HepG2 (cell line): Measurements from ENCODE around the gene ETNK1. TPM values are rescaled to one million over a fixed set of nuclear protein-coding genes. Genes with fewer than 3 reads are reported as not detected.

Source experiments
- ATAC-seq: fragments of 200-7000 bp; cut with Tn5 transposase; 3 replicates; pipeline ENCODE4 v1.9.1; 2020; ENCODE audit warnings: mild to moderate bottlenecking, moderate library complexity
- BruUV-seq: library from RNA; stranded (reverse); fragments of 400-500 nt; replicated peaks from 2 replicates; lab custom pipeline; 2021; lab: Mats Ljungman, UMichigan
- CTCF ChIA-PET: fragments of 300-600 bp; formaldehyde crosslinking; extraction: SDS; loops from one replicate; lab custom pipeline; 2021; ENCODE audit warnings: low total read pairs, inconsistent platforms, low intra/inter-chr PET ratio; lab: Yijun Ruan, JAX
- POLR2A ChIA-PET: fragments of 350-600 bp; sonication (Branson Sonifier 250); formaldehyde crosslinking; loops from one replicate; lab custom pipeline; 2020; ENCODE audit warnings: antibody characterized with exemption, inconsistent platforms; lab: Yijun Ruan, JAX
- DNase-seq: peaks from one replicate; pipeline ENCODE4 v3.0.0-alpha.2; 2015; ENCODE audit warnings: low spot score
- FAIRE-seq: peaks from 3 replicates; lab custom pipeline; 2011; peaks lifted over from hg19 to GRCh38; lab: Jason Lieb, UNC
- H2AFZ ChIP-seq: one replicate; pipeline ENCODE4 v1.6.1; 2011; ENCODE audit warnings: low read length, inconsistent platforms
- H3K27ac ChIP-seq: fragments of 300-600 bp; 3 replicates; pipeline ENCODE4 v1.8.0; 2011; ENCODE audit warnings: mixed run types, mild to moderate bottlenecking, mixed read lengths, low read length, inconsistent platforms; ENCODE audit not compliant: insufficient read depth; ENCODE audit errors: extremely low read length
- H3K27me3 ChIP-seq, 2 experiments: fragments of 200-600 bp in 1 of 2; 2 replicates in 1 of 2; 3 replicates in 1 of 2; pipeline versions ENCODE4 v1.6.0 to v1.8.0; 2011; ENCODE audit warnings: low read length in 2 of 2, mild to moderate bottlenecking in 2 of 2, moderate library complexity in 2 of 2, inconsistent platforms in 1 of 2; ENCODE audit not compliant: insufficient read depth in 2 of 2, control insufficient read depth in 1 of 2
- H3K36me3 ChIP-seq, 2 experiments: fragments of 200-600 bp in 1 of 2; replicated peaks in 1 of 2; 2 replicates in 1 of 2; 3 replicates in 1 of 2; pipeline versions ENCODE4 v1.5.1 to v1.8.0; 2011; ENCODE audit warnings: low read length in 2 of 2, inconsistent platforms in 1 of 2; ENCODE audit not compliant: insufficient read depth in 2 of 2, control insufficient read depth in 1 of 2
- H3K4me1 ChIP-seq: 2 replicates; pipeline ENCODE4 v1.5.1; 2012; ENCODE audit warnings: low read length, inconsistent platforms; ENCODE audit not compliant: insufficient read depth
- H3K4me2 ChIP-seq: 2 replicates; pipeline ENCODE4 v1.6.0; 2011; ENCODE audit warnings: low read depth, low read length, inconsistent platforms
- H3K4me3 ChIP-seq, 3 experiments: fragments of 200-600 bp in 1 of 3; sonication (generic), shearing (Covaris generic) in 1 of 3; replicated peaks in 1 of 3; 2 replicates each; pipeline ENCODE4 v1.5.1; 2011 to 2016; ENCODE audit warnings: low read length in 3 of 3, inconsistent platforms in 2 of 3, low read depth in 2 of 3, mild to moderate bottlenecking in 2 of 3, control low read depth in 1 of 3, mixed read lengths in 1 of 3; ENCODE audit not compliant: insufficient read depth in 1 of 3
- H3K79me2 ChIP-seq: one replicate; pipeline ENCODE4 v1.6.1; 2011; ENCODE audit warnings: low read length, inconsistent platforms; ENCODE audit not compliant: insufficient read depth
- H3K9ac ChIP-seq: 2 replicates; pipeline ENCODE4 v1.6.0; 2011; ENCODE audit warnings: mild to moderate bottlenecking, low read depth, low read length, inconsistent platforms; ENCODE audit not compliant: insufficient read depth
- H3K9me3 ChIP-seq: 2 replicates; pipeline ENCODE4 v1.5.1; 2012; ENCODE audit warnings: mild to moderate bottlenecking, low read length
- H4K20me1 ChIP-seq: 2 replicates; pipeline ENCODE4 v1.6.0; 2011; ENCODE audit warnings: inconsistent platforms, mild to moderate bottlenecking, low read length, moderate library complexity; ENCODE audit not compliant: insufficient read depth
- RBFOX2 ChIP-seq: fragments of 200-400 bp; formaldehyde crosslinking; IDR thresholded peaks from 2 replicates; pipeline ENCODE4 v1.6.1; 2017; ENCODE audit warnings: low read depth, mild to moderate bottlenecking, low read length
- STAG1 ChIP-seq: sonication (generic); formaldehyde crosslinking; IDR thresholded peaks from 2 replicates; pipeline ENCODE4 v1.4.0; 2020; ENCODE audit warnings: missing genetic modification reagents
- ZNF607 ChIP-seq: sonication (generic); formaldehyde crosslinking; IDR thresholded peaks from 2 replicates; pipeline ENCODE4 v1.5.1; 2020; ENCODE audit warnings: missing genetic modification reagents, mild to moderate bottlenecking, borderline replicate concordance
- WGBS: methylation state at CpG from one replicate; pipeline ENCODE4 v1.1.6; 2017; ENCODE audit warnings: low lambda C conversion rate; 5-methylcytosine and 5-hydroxymethylcytosine counted together
- in situ Hi-C: cut with HindIII; loops from 2 replicates; pipeline ENCODE4 v1.10.0; 2017; ENCODE audit warnings: low pct_unique_long_range_greater_than_20kb; ENCODE audit not compliant: extremely low pct_ligation_motif_present
- intact Hi-C: fragments of 100-400 bp; cut with micrococcal nuclease; formaldehyde crosslinking; loops from one replicate; pipeline ENCODE4 v1.10.0; 2022; ENCODE audit not compliant: unreplicated experiment
- polyA plus RNA-seq, 8 experiments: library from polyadenylated mRNA; depleted of rRNA in 3 of 8; stranded (reverse) in 7 of 8; unstranded in 1 of 8; fragments of >200 nt; fragmentation: Illumina TruSeq in 4 of 8; extraction: Trizol in 4 of 8; gene quantifications; 2 replicates each; pipeline versions ENCODE4 v1.2.1 to v1.2.3, GENCODE V29; 2011 to 2016; ENCODE audit warnings: low read depth in 4 of 8, missing spikeins in 1 of 8, mixed read lengths in 1 of 8; ENCODE audit not compliant: insufficient read depth in 1 of 8
- total RNA-seq, 5 experiments: library from RNA; depleted of rRNA; stranded (reverse); fragments of >200 nt; fragmentation: Illumina TruSeq; extraction: Trizol; gene quantifications; 2 replicates each; pipeline ENCODE4 v1.2.3, GENCODE V29; 2016; ENCODE audit warnings: low read depth in 1 of 5
- TF ChIP-seq, protein P1 (sequence below): sonication (generic); formaldehyde crosslinking; IDR thresholded peaks from 2 replicates; pipeline ENCODE4 v1.5.0; 2020; ENCODE audit warnings: mild to moderate bottlenecking, missing genetic modification reagents, moderate library complexity
- TF ChIP-seq, protein P2 (sequence below): IDR thresholded peaks from 2 replicates; pipeline ENCODE4 v1.6.1; 2012; ENCODE audit warnings: low read depth, low read length, improper control_type of control experiment

The ETNK1 gene
- total and polyA plus RNA-seq, 2 of the 13 experiments (the other 11 are each of a cell fraction or from before 2014, with no cell fraction given): 14.4 to 55.7 TPM

DNA sequence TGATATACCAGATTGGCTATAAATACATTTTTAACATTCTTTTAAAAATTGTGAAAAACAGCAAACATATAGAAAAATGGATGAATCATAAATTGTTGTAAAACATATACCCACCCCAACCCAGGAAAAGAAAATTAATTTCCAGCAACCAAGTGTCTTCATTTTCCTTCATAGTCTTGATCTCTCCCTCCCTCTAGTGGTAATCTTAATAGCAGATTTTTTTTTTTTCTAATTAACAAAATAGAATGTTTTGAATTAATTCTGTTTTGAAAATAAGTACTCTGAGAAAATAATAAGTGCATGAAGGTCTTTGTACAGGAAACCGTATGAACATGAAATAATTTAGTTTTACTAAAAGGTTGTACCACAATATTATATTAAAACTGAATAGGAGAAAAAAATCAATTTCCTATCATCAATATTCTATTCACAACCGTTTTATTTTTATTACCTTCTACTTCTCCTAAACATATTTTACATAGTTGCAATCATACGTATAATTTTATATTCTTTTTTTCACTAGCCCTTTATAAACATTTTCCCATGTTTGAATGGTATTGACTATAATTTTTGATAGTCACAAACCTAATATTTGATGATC, 7.0 kb downstream of the ETNK1 start:
- in situ Hi-C loops: no loop called here
- H2AFZ ChIP-seq: no peak overlapping the region
- no peak overlapping the region for H3K9ac ChIP-seq
- H4K20me1 ChIP-seq: peaks cover 20% of the 10 kb centered on the region
- peaks cover 24% of the 10 kb centered on the region for H3K4me1 ChIP-seq
- no peak for ATAC-seq
- no TSS peak for BruUV-seq
- intact Hi-C loops: loop anchor here (1.0 to 5.0 kb wide), 2 partner anchors 103 to 170 kb away; no protein-coding TSS in a partner anchor
- POLR2A ChIA-PET: no interaction called here
- H3K79me2 ChIP-seq: peaks cover 87% of the 10 kb centered on the region
- no peaks in the 10 kb centered on the region for H3K27me3 ChIP-seq
- H3K27ac ChIP-seq: no peak overlapping the region
- peaks cover 2 to 20% of the 10 kb centered on the region in 2 experiments; a peak in 4 of 5 replicates for H3K36me3 ChIP-seq
- DNase-seq: no peak
- no peak for FAIRE-seq
- no peak overlapping the region for H3K4me3 ChIP-seq
- 77% methylated on average over 3 of the region's 3 CpGs for WGBS
- CTCF ChIA-PET: interaction anchor here (3.0 kb wide), 1 partner anchor 103 kb away, joined by 16 read pairs; no protein-coding TSS in a partner anchor
- H3K9me3 ChIP-seq: no peaks in the 10 kb centered on the region
- TF ChIP-seq ZNF607 (CRISPR knock-in tag) (no peak), STAG1 (CRISPR knock-in tag) (peak; percentile 43), RBFOX2 (0 out of 2 replicates have a peak, but pooled peaks have one; percentile 32)
- TF ChIP-seq, protein P1, sequence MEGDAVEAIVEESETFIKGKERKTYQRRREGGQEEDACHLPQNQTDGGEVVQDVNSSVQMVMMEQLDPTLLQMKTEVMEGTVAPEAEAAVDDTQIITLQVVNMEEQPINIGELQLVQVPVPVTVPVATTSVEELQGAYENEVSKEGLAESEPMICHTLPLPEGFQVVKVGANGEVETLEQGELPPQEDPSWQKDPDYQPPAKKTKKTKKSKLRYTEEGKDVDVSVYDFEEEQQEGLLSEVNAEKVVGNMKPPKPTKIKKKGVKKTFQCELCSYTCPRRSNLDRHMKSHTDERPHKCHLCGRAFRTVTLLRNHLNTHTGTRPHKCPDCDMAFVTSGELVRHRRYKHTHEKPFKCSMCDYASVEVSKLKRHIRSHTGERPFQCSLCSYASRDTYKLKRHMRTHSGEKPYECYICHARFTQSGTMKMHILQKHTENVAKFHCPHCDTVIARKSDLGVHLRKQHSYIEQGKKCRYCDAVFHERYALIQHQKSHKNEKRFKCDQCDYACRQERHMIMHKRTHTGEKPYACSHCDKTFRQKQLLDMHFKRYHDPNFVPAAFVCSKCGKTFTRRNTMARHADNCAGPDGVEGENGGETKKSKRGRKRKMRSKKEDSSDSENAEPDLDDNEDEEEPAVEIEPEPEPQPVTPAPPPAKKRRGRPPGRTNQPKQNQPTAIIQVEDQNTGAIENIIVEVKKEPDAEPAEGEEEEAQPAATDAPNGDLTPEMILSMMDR (CRISPR knock-in tag): peak; percentile 21; the same call in 1 of the 2 replicates
- TF ChIP-seq, protein P2, sequence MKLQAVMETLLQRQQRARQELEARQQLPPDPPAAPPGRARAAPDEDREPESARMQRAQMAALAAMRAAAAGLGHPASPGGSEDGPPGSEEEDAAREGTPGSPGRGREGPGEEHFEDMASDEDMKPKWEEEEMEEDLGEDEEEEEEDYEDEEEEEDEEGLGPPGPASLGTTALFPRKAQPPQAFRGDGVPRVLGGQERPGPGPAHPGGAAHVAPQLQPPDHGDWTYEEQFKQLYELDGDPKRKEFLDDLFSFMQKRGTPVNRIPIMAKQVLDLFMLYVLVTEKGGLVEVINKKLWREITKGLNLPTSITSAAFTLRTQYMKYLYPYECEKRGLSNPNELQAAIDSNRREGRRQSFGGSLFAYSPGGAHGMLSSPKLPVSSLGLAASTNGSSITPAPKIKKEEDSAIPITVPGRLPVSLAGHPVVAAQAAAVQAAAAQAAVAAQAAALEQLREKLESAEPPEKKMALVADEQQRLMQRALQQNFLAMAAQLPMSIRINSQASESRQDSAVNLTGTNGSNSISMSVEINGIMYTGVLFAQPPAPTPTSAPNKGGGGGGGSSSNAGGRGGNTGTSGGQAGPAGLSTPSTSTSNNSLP: peak; percentile 11; the same call in 1 of the 2 replicates
- no peak overlapping the region for H3K4me2 ChIP-seq
